HG02840 (cell line): Measurements from ENCODE around the gene GTF2H2.
"Not testable (repeated sequence)": the region's sequence is repeated elsewhere in the genome, so short reads cannot be mapped to it uniquely, and the experiment has no call there.

ENCODE experiments used
- ATAC-seq: cut with Tn5 transposase; IDR thresholded peaks from one replicate; pipeline ENCODE4 v1.9.1; 2021; ENCODE audit warnings: mild to moderate bottlenecking, moderate library complexity, moderate number of reproducible peaks; ENCODE audit not compliant: unreplicated experiment, low FRiP score

GTF2H2 gene

DNA sequence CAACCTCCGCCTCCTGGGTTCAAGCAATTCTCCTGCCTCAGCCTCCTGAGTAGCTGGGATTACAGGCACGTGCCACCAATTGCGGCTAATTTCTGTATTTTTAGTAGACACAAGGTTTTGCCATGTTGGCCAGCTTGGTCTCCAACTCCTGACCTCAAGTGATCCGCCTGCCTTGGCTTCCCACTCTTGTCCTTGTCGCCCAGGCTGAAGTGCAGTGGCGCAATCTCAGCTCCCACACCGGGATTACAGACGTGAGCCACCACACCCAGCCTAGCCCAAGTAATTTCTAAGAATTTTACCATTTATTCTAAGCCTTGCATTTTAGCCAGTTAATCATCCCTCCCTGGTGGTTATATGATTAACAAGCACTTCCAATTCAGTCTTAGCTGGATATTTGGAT lies 53.3 kb downstream of the GTF2H2 start:
- no peak for ATAC-seq

DNA sequence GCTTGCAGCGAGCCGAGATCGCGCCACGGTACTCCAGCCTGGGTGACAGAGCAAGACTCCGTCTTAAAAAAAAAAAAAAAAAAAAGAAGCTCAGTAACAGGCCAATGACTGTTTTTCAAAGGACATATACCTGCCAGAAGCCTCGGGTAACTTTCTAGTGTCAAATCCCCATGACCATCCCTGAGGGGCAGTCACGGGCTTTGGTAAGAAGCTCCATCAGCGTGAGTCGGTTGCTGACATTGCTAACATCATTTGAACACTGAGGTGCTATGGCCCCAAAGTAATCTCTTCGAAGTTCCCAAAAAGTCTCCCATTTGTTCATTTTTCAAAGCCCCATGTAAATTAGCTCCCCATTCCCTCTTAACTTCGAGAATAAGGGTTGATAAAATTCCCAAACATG lies 53.9 kb downstream of the GTF2H2 start:
- ATAC-seq, result no peak

DNA sequence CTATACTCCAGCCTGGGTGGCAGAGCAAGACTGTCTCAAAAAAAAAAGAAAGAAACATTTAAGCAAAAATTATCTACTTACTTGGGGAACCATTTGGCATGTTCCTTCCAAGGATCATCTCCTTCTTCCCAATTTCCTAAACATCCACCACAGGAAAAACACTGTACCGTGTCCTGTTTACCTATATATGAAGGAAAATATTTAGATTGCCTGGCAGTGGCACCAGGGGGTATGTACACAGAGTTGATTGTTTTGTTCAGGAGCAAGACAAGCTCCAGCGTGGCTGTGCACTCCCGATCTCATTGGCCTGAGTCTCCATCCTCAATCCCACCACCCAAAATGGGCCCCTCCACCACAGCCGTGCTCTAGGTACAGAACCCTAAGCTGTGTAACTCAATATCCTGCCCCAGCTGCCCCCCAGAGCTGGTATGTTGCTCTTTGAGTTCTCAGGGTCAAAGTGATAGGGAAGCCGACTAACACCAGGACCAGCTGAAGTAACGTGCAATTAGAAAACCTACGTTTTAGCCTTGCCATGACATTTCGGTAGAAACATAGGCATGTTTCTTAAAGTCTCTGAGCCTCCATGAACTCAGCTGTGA lies 56.2 kb downstream of the GTF2H2 start:
- no peak for ATAC-seq

DNA sequence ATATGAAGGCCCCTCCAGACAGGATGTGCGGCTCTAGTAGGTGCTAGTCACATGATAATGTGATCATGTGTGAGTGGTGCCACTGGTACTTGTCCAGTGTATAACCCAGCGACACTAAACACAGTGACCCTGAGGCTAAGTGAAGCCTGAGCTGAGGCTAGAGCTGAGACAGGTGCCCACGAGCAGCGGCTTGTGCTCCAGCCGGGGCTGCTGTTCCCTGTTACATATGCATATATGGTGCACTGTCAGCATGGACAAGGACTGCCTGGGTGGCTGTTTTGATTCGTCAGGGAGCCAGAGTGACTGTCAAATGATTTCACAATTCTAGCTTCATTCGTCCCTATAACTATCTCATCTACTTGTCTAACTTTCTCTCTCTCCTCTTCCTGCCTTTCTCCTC lies 60.5 kb downstream of the GTF2H2 start:
- not testable (repeated sequence) for ATAC-seq
